CD4-positive, alpha-beta memory T cell (primary cell): Measurements from ENCODE around the gene PEF1. TPM values are rescaled to one million over a fixed set of nuclear protein-coding genes. Genes with fewer than 3 reads are reported as not detected.
"Not testable (repeated sequence)": the region's sequence is repeated elsewhere in the genome, so short reads cannot be mapped to it uniquely, and the experiment has no call there.

ENCODE experiments used
- CTCF ChIA-PET: fragments of 350-600 bp; sonication (Branson Sonifier 250); formaldehyde crosslinking; loops from one replicate; lab custom pipeline; 2021; ENCODE audit warnings: inconsistent platforms; ENCODE audit not compliant: partially characterized antibody; lab: Charles Lee
- POLR2A ChIA-PET: fragments of 350-600 bp; sonication (Branson Sonifier 250); formaldehyde crosslinking; loops from one replicate; lab custom pipeline; 2021; ENCODE audit not compliant: partially characterized antibody; lab: Charles Lee
- DNase-seq, 5 donors: peaks; one replicate each; pipeline versions ENCODE4 v3.0.0 to v3.0.0-alpha.2; 2020 to 2022; ENCODE audit warnings: mixed read lengths in 1 of 5
- H3K27ac ChIP-seq: one replicate; pipeline ENCODE4 v1.7.0; 2013; ENCODE audit warnings: low read depth, low read length
- H3K27me3 ChIP-seq: 2 replicates; pipeline ENCODE4 v1.7.0; 2013; ENCODE audit warnings: mild to moderate bottlenecking, low read length, moderate library complexity; ENCODE audit not compliant: insufficient read depth
- H3K36me3 ChIP-seq: 2 replicates; pipeline ENCODE4 v1.7.0; 2013; ENCODE audit warnings: mild to moderate bottlenecking, low read length, moderate library complexity; ENCODE audit not compliant: insufficient read depth
- H3K4me1 ChIP-seq: 2 replicates; pipeline ENCODE4 v1.7.0; 2013; ENCODE audit warnings: mild to moderate bottlenecking, low read length, moderate library complexity; ENCODE audit not compliant: insufficient read depth
- H3K4me3 ChIP-seq, 2 donors: one replicate each; pipeline ENCODE4 v1.7.0; 2013; ENCODE audit warnings: low read length in 2 of 2, mild to moderate bottlenecking in 1 of 2
- H3K9me3 ChIP-seq, 2 donors: one replicate each; pipeline ENCODE4 v1.7.0; 2013; ENCODE audit warnings: low read length in 2 of 2, control low read depth in 1 of 2; ENCODE audit not compliant: control insufficient read depth in 1 of 2
- H3K27ac Mint-ChIP-seq, 7 donors: one replicate each; pipeline ENCODE4 v1.8.0; 2020 to 2021; ENCODE audit warnings: mixed read lengths in 7 of 7, mild to moderate bottlenecking in 6 of 7, inconsistent platforms in 3 of 7, moderate library complexity in 3 of 7
- H3K27me3 Mint-ChIP-seq, 2 donors: one replicate each; pipeline ENCODE4 v1.8.0; 2020 to 2021; ENCODE audit warnings: mixed read lengths in 2 of 2
- H3K36me3 Mint-ChIP-seq, 2 donors: one replicate each; pipeline ENCODE4 v1.8.0; 2020 to 2021; ENCODE audit warnings: mixed read lengths in 2 of 2, inconsistent platforms in 1 of 2, mild to moderate bottlenecking in 1 of 2
- H3K4me1 Mint-ChIP-seq, 4 donors: one replicate each; pipeline ENCODE4 v1.8.0; 2020 to 2021; ENCODE audit warnings: mixed read lengths in 4 of 4, mild to moderate bottlenecking in 1 of 4
- H3K4me3 Mint-ChIP-seq, 8 donors: one replicate each; pipeline ENCODE4 v1.8.0; 2020 to 2021; ENCODE audit warnings: mixed read lengths in 8 of 8, mild to moderate bottlenecking in 7 of 8, moderate library complexity in 6 of 8, inconsistent platforms in 3 of 8
- H3K9me3 Mint-ChIP-seq, 8 donors: one replicate each; pipeline ENCODE4 v1.8.0; 2020 to 2021; ENCODE audit warnings: mixed read lengths in 8 of 8, mild to moderate bottlenecking in 5 of 8, inconsistent platforms in 3 of 8, moderate library complexity in 1 of 8
- intact Hi-C: fragments of 100-400 bp; cut with micrococcal nuclease; formaldehyde crosslinking; loops from one replicate; pipeline ENCODE4 v1.15.1; 2023
- polyA plus RNA-seq, 2 donors: library from polyadenylated mRNA; unstranded; fragments of 300-500 nt; fragmentation: Illumina TruSeq; gene quantifications; one replicate each; pipeline ENCODE4 v1.2.3, GENCODE V29; 2021
- total RNA-seq, 2 experiments: library from RNA; stranded (reverse); gene quantifications; one replicate each; pipeline ENCODE4 v1.2.3, GENCODE V29; 2021

Gene PEF1
- total and polyA plus RNA-seq, 4 experiments from 2014 or later, result 39.1 to 124 (median 63.2) TPM

DNA sequence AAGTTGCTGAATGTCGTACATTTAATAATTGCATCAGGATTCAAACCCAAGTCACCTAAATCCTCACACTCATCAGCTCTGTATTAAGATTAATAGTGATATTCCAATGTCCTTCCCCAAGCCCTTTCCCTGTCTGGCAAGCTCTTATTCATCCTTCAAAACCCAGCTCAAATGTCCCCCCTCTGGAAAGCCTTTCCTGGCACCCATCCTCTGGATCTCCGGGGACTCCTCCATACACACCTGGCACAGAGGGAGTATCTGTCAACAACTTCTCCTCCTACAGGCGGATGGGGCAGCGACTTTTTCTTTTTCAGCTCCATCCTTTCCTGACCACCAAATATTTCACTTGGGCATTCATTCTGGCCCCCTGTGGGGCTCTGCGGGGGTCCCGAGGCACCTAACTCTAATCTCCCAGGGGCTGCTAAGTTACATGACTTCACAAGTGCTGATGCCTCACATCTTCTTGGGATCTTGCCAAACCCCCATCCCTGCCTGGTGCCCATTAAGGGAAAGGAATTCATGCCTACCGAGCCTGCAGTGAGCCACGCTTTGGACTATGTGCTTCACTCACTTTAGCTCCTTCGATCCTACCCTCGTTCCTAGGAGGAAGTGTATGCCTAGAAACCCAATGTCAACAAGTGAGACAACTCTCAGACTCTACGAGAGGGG is 53.1 kb downstream of the PEF1 start:
- Mint-ChIP-seq H3K27ac (no peak overlapping the region), H3K9me3 (no peaks in the 10 kb centered on the region), H3K4me3 (no peak overlapping the region), H3K4me1 (peaks cover 0 to 4% (median 0%) of the 10 kb centered on the region in 4 donors), H3K27me3 (peaks cover 20 to 27% of the 10 kb centered on the region in 2 donors), H3K36me3 (no peaks in the 10 kb centered on the region)
- H3K27ac ChIP-seq, result no peak overlapping the region
- no peak for DNase-seq
- ChIA-PET CTCF (interaction anchor here (1.0 to 1.4 kb wide), 3 partner anchors 14 to 34 kb away, joined by 3 to 6 read pairs (median 3); no protein-coding TSS in a partner anchor), POLR2A (no interaction called here)
- H3K9me3 ChIP-seq, result no peaks in the 10 kb centered on the region
- H3K4me3 ChIP-seq, result no peak overlapping the region
- H3K36me3 ChIP-seq, result no peaks in the 10 kb centered on the region
- H3K4me1 ChIP-seq, result no peaks in the 10 kb centered on the region
- no peaks in the 10 kb centered on the region for H3K27me3 ChIP-seq
- intact Hi-C loops, result no loop called here

DNA sequence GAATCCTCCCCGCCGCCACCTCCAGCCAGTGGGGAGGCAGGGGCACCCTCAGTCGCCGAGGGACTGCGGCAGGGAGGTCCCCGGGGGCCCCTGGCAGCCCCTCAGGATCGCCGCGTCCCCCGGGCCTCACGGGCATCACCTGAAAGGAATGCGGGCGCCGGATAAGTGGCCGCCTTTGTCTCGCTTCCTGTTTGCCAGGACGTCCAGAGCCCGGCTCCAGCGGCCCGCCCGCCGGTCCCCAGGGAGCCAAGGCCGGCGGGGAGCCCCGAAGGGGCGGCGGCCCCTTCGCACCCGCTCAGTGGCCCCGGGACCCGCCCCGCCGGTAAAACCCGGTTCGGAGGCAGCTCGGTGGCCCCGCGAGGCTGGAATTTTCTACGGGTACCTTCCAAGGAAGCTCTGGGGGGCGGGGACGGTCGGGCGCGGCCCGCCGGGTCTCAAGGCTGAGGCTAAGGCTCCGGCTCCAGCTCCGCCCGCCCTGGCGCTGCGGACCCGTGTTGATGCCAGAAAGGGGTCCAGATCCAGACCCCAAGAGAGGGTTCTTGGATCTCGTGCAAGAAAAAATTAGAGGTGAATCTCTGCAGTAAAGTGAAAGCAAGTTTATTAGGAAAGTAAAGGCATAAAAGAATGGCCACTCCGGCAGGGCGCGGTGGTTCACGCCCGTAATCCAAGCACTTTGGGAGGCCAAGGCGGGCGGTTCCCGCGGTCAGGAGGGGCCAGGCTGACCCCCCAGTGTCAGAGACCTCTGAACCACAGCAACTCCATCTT is 55.7 kb downstream of the PEF1 start:
- no peaks in the 10 kb centered on the region for H3K9me3 ChIP-seq
- H3K4me1 Mint-ChIP-seq, result peaks cover 0 to 4% (median 0%) of the 10 kb centered on the region in 4 donors
- CTCF ChIA-PET, result no interaction called here
- no peak overlapping the region for H3K27ac ChIP-seq
- peaks cover 21 to 22% of the 10 kb centered on the region in 2 donors for H3K27me3 Mint-ChIP-seq
- POLR2A ChIA-PET, result no interaction called here
- H3K27me3 ChIP-seq, result no peaks in the 10 kb centered on the region
- DNase-seq, result no peak
- H3K4me3 Mint-ChIP-seq, result peak overlapping the region in 2 of 8 donors; percentile 4 to 15
- no peaks in the 10 kb centered on the region for H3K4me1 ChIP-seq
- no peak overlapping the region for H3K4me3 ChIP-seq
- no peaks in the 10 kb centered on the region for H3K36me3 ChIP-seq
- H3K36me3 Mint-ChIP-seq, result no peaks in the 10 kb centered on the region
- H3K9me3 Mint-ChIP-seq, result no peaks in the 10 kb centered on the region
- intact Hi-C loops, result no loop called here
- no peak overlapping the region for H3K27ac Mint-ChIP-seq

DNA sequence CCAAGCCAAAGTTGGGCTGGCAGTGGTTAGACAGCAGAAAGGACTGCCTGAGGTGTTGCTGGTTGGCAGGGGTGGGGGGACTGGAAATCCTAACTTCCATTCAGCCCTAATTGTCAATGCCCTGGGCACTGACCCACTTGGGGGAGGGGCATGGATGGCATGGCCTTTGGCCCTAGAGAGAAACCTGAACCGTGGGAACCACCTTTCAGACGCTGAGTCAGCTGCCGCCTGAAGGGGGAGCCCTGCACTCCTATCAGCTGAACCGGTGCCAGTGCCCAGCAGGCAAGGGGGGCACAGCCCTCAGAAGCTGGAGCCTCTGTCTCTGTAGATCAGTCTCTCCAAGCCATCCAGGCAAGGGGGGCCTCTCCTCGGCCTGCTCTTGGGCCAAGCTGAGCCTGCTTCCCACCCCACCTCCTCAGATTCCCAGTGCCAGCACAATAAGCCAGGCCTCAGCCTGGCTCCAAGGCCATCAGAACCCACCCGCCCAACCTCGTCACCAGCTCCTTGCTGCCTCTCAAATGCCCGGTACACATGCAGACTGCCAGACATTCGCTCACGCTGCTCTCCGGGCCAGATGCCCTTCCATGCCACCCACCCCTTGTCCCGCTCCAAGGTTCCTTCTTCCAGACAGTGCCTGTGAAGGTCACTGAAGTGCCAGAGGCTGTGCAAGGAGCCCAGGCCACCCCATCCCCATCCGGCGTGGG is 56.8 kb downstream of the PEF1 start:
- H3K27ac Mint-ChIP-seq, result peak overlapping the region in 1 of 7 donors; percentile 13
- H3K4me1 Mint-ChIP-seq, result peaks cover 0 to 4% (median 0%) of the 10 kb centered on the region in 4 donors
- DNase-seq, result peak in 3 of 5 donors; percentile 11 to 12 (median 12)

GRCh38 chr1:31587328-31587699 is 57.4 kb downstream of the PEF1 start:
- H3K36me3 Mint-ChIP-seq, H3K9me3 Mint-ChIP-seq, H3K4me3 Mint-ChIP-seq, H3K4me1 ChIP-seq, intact Hi-C loops, CTCF ChIA-PET, H3K27ac ChIP-seq, DNase-seq, H3K4me3 ChIP-seq, H3K27me3 ChIP-seq, H3K4me1 Mint-ChIP-seq, H3K36me3 ChIP-seq, H3K9me3 ChIP-seq, H3K27ac Mint-ChIP-seq, POLR2A ChIA-PET: not testable (repeated sequence)
- peaks cover 19 to 22% of the 10 kb centered on the region in 2 donors for H3K27me3 Mint-ChIP-seq

More for the DNA sequence above, 56.8 kb downstream of the PEF1 start:
- Mint-ChIP-seq H3K9me3 (no peaks in the 10 kb centered on the region), H3K36me3 (no peaks in the 10 kb centered on the region), H3K27me3 (peaks cover 19 to 22% of the 10 kb centered on the region in 2 donors), H3K4me3 (no peak overlapping the region)
- Histone ChIP-seq H3K4me3 (no peak overlapping the region), H3K36me3 (no peaks in the 10 kb centered on the region), H3K9me3 (no peaks in the 10 kb centered on the region), H3K4me1 (no peaks in the 10 kb centered on the region), H3K27me3 (no peaks in the 10 kb centered on the region), H3K27ac (no peak overlapping the region)
- intact Hi-C loops, result no loop called here
- CTCF ChIA-PET, result interaction anchor here (0.7 kb wide), 1 partner anchor 13 kb away, joined by 3 read pairs; no protein-coding TSS in a partner anchor
- POLR2A ChIA-PET, result no interaction called here

DNA sequence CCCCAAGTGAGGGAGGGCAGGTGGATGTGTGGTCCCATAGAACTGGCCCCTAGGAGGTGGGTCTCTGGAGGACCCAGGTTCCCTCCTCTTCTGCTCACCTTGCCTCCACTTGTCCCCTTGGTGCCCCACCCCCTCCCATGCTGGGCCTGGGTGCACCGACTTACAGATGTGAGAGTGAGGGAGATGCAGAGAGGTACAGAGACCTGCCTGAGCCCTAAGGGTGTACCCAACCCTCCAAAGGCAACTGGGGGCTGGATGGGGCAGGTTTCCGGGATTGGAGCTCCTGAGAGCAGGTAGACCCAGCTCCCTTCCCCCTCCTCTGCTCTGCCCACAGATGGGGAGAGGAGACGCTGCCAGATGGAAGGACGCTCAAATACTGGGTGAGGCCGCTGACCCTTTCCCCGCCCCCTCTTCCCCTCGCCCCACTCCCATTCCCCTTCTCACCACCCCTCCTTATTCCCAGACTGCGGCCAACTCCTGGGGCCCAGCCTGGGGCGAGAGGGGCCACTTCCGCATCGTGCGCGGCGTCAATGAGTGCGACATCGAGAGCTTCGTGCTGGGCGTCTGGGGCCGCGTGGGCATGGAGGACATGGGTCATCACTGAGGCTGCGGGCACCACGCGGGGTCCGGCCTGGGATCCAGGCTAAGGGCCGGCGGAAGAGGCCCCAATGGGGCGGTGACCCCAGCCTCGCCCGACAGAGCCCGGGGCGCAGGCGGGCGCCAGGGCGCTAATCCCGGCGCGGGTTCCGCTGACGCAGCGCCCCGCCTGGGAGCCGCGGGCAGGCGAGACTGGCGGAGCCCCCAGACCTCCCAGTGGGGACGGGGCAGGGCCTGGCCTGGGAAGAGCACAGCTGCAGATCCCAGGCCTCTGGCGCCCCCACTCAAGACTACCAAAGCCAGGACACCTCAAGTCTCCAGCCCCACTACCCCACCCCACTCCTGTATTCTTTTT is 58.0 kb downstream of the PEF1 start:
- H3K27me3 Mint-ChIP-seq, result peaks cover 17 to 22% of the 10 kb centered on the region in 2 donors
- H3K36me3 ChIP-seq, result no peaks in the 10 kb centered on the region
- ChIA-PET POLR2A (no interaction called here), CTCF (no interaction called here)
- H3K4me1 Mint-ChIP-seq, result peaks cover 0 to 4% (median 0%) of the 10 kb centered on the region in 4 donors
- H3K27ac ChIP-seq, result no peak overlapping the region
- no peaks in the 10 kb centered on the region for H3K27me3 ChIP-seq
- no peaks in the 10 kb centered on the region for H3K36me3 Mint-ChIP-seq
- no peak for DNase-seq
- no peaks in the 10 kb centered on the region for H3K9me3 ChIP-seq
- H3K27ac Mint-ChIP-seq, result no peak overlapping the region
- no peaks in the 10 kb centered on the region for H3K9me3 Mint-ChIP-seq
- no peaks in the 10 kb centered on the region for H3K4me1 ChIP-seq
- intact Hi-C loops, result no loop called here
- H3K4me3 ChIP-seq, result no peak overlapping the region
- H3K4me3 Mint-ChIP-seq, result no peak overlapping the region

- intact Hi-C loops, result no loop called here
- Mint-ChIP-seq H3K27me3 (peaks cover 11 to 17% of the 10 kb centered on the region in 2 donors), H3K4me1 (peaks cover 0 to 4% (median 0%) of the 10 kb centered on the region in 4 donors), H3K36me3 (no peaks in the 10 kb centered on the region), H3K27ac (no peak overlapping the region), H3K9me3 (no peaks in the 10 kb centered on the region), H3K4me3 (no peak overlapping the region)
- no peaks in the 10 kb centered on the region for H3K9me3 ChIP-seq
- POLR2A ChIA-PET, result no interaction called here
- H3K4me1 ChIP-seq, result no peaks in the 10 kb centered on the region
- H3K36me3 ChIP-seq, result no peaks in the 10 kb centered on the region
- DNase-seq, result no peak
- CTCF ChIA-PET, result no interaction called here
- H3K27me3 ChIP-seq, result no peaks in the 10 kb centered on the region
- no peak overlapping the region for H3K27ac ChIP-seq
- H3K4me3 ChIP-seq, result no peak overlapping the region
Observed at GRCh38 chr1:31585736-31586365, 58.8 kb downstream of the PEF1 start.
